Measurements from ENCODE around the gene TNRC18. TPM values are rescaled to one million over a fixed set of nuclear protein-coding genes. Genes with fewer than 3 reads are reported as not detected.

The TNRC18 gene
- total and polyA plus RNA-seq, 9 of the 15 experiments (the other 6 are each of a cell fraction or from before 2014, with no cell fraction given): 0.03 to 43.2 (median 18.0) TPM

DNA sequence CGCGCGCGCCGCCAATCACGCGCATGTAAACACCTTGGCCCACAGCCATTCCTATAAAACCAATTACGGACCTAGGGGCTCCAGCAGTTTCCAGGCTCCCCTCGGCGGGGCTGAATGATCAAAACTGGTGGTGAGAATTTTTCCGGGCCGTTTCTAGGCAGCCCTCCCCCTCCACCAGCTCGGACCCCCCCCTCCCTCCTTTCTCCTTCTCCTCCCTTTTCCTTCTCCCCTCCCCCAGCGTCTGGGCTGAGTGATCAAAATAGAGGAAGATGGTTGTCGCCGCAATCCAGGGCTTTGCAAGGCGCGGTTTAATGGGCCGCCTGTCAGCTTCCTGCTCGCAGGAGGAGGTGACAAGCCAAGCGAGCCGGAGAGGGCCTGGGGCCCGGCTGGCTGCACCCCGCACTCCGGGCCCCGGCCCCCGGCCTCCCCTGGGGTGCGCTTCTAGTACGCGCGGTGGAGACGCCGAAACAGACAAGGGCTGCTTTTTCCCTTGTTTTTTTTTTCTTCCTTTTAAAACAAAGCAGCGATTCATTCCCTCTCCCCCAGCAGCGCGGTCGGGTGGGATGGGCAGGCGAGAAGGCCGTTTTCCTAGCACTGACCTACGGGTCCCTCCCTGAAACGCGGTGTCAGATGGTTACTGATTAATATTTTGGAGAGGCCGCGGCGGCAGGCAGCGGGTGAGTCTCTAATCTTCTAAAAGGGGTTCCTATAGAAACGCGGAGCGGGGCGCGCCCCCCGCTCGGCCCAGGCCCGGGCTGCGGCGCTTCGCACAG is 528 bp upstream of the TNRC18 start (continued):
- TF ChIP-seq HLTF (IDR thresholded peaks at IDR 0.05) (no peak), TAL1 (IDR thresholded peaks at IDR 0.05) (no peak), ZNF507 (tag; conservative IDR thresholded peaks at IDR 0.05) (no peak), KLF6 (CRISPR knock-in tag; IDR thresholded peaks at IDR 0.05; ENCODE audit: borderline replicate concordance) (no peak), HNRNPL (IDR thresholded peaks at IDR 0.05; ENCODE audit: low read depth, low read length) (no peak), MTA2 (IDR thresholded peaks at IDR 0.05; ENCODE audit: low read depth) (no peak), MYNN (IDR thresholded peaks at IDR 0.05) (peak; percentile 39; the same call in 1 of the 2 replicates), MYNN (CRISPR knock-in tag; IDR thresholded peaks at IDR 0.05) (no peak), BRF1 (IDR thresholded peaks at IDR 0.05; ENCODE audit: borderline replicate concordance, extremely low read depth, insufficient read length) (no peak), NR2C2 (CRISPR knock-in tag; IDR thresholded peaks at IDR 0.05) (no peak), NR2C2 (tag; IDR thresholded peaks at IDR 0.05) (no peak; the same call in 1 of the 2 replicates), SMAD3 (CRISPR knock-in tag; conservative IDR thresholded peaks at IDR 0.05) (no peak)
- TF ChIP-seq, protein P1, sequence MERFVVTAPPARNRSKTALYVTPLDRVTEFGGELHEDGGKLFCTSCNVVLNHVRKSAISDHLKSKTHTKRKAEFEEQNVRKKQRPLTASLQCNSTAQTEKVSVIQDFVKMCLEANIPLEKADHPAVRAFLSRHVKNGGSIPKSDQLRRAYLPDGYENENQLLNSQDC (CRISPR knock-in tag; IDR thresholded peaks at IDR 0.05): no peak
- TF ChIP-seq, protein P2, sequence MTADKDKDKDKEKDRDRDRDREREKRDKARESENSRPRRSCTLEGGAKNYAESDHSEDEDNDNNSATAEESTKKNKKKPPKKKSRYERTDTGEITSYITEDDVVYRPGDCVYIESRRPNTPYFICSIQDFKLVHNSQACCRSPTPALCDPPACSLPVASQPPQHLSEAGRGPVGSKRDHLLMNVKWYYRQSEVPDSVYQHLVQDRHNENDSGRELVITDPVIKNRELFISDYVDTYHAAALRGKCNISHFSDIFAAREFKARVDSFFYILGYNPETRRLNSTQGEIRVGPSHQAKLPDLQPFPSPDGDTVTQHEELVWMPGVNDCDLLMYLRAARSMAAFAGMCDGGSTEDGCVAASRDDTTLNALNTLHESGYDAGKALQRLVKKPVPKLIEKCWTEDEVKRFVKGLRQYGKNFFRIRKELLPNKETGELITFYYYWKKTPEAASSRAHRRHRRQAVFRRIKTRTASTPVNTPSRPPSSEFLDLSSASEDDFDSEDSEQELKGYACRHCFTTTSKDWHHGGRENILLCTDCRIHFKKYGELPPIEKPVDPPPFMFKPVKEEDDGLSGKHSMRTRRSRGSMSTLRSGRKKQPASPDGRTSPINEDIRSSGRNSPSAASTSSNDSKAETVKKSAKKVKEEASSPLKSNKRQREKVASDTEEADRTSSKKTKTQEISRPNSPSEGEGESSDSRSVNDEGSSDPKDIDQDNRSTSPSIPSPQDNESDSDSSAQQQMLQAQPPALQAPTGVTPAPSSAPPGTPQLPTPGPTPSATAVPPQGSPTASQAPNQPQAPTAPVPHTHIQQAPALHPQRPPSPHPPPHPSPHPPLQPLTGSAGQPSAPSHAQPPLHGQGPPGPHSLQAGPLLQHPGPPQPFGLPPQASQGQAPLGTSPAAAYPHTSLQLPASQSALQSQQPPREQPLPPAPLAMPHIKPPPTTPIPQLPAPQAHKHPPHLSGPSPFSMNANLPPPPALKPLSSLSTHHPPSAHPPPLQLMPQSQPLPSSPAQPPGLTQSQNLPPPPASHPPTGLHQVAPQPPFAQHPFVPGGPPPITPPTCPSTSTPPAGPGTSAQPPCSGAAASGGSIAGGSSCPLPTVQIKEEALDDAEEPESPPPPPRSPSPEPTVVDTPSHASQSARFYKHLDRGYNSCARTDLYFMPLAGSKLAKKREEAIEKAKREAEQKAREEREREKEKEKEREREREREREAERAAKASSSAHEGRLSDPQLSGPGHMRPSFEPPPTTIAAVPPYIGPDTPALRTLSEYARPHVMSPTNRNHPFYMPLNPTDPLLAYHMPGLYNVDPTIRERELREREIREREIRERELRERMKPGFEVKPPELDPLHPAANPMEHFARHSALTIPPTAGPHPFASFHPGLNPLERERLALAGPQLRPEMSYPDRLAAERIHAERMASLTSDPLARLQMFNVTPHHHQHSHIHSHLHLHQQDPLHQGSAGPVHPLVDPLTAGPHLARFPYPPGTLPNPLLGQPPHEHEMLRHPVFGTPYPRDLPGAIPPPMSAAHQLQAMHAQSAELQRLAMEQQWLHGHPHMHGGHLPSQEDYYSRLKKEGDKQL (CRISPR knock-in tag; IDR thresholded peaks at IDR 0.05; ENCODE audit: borderline replicate concordance): no peak
- TF ChIP-seq, protein P3, sequence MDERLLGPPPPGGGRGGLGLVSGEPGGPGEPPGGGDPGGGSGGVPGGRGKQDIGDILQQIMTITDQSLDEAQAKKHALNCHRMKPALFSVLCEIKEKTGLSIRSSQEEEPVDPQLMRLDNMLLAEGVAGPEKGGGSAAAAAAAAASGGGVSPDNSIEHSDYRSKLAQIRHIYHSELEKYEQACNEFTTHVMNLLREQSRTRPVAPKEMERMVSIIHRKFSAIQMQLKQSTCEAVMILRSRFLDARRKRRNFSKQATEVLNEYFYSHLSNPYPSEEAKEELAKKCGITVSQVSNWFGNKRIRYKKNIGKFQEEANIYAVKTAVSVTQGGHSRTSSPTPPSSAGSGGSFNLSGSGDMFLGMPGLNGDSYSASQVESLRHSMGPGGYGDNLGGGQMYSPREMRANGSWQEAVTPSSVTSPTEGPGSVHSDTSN (CRISPR knock-in tag; IDR thresholded peaks at IDR 0.05; ENCODE audit: low read depth): peak; percentile 80
- TF ChIP-seq, protein P3 (tag; conservative IDR thresholded peaks at IDR 0.05; ENCODE audit: low read depth): peak; percentile 79
- TF ChIP-seq, protein P4, sequence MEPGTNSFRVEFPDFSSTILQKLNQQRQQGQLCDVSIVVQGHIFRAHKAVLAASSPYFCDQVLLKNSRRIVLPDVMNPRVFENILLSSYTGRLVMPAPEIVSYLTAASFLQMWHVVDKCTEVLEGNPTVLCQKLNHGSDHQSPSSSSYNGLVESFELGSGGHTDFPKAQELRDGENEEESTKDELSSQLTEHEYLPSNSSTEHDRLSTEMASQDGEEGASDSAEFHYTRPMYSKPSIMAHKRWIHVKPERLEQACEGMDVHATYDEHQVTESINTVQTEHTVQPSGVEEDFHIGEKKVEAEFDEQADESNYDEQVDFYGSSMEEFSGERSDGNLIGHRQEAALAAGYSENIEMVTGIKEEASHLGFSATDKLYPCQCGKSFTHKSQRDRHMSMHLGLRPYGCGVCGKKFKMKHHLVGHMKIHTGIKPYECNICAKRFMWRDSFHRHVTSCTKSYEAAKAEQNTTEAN (CRISPR knock-in tag; IDR thresholded peaks at IDR 0.05): no peak
- TF ChIP-seq, protein P5, sequence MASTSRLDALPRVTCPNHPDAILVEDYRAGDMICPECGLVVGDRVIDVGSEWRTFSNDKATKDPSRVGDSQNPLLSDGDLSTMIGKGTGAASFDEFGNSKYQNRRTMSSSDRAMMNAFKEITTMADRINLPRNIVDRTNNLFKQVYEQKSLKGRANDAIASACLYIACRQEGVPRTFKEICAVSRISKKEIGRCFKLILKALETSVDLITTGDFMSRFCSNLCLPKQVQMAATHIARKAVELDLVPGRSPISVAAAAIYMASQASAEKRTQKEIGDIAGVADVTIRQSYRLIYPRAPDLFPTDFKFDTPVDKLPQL (IDR thresholded peaks at IDR 0.05; ENCODE audit: extremely low read depth, insufficient read length): no peak
